Activated CD4-positive, CD25-positive, alpha-beta regulatory T cell treated with anti-CD3 and anti-CD28 coated beads, Interleukin-2, amount 50 U/mL, for 24 hours (primary cell): ENCODE measurements around the gene DELE1.

Experiments
- ATAC-seq, 2 donors: fragments of 150-1000 bp; cut with Tn5 transposase; one replicate each; pipeline ENCODE4 v1.10.0; 2021; ENCODE audit warnings: mild to moderate bottlenecking in 1 of 2, moderate library complexity in 1 of 2

Gene DELE1

GRCh38 chr5:141923448-141924313 lies at the start of gene DELE1:
Gene DELE1 (plus strand): TSS chr5:141923871. CDS start chr5:141923942, 71 bp downstream.
- ATAC-seq = peak; percentile 96

- no peak for ATAC-seq
These were observed 49.8 kb upstream of the DELE1 start for GRCh38 chr5:141873933-141874261.

GRCh38 chr5:141874262-141874964 lies 49.3 kb upstream of the DELE1 start:
- ATAC-seq = no peak

GRCh38 chr5:141875022-141875740 lies 48.5 kb upstream of the DELE1 start:
- ATAC-seq = no peak

GRCh38 chr5:141875795-141876627 lies 47.7 kb upstream of the DELE1 start:
- ATAC-seq = no peak

GRCh38 chr5:141876628-141877355 lies 46.9 kb upstream of the DELE1 start:
- no peak for ATAC-seq

GRCh38 chr5:141877356-141878185 lies 46.1 kb upstream of the DELE1 start:
- ATAC-seq = no peak

GRCh38 chr5:141878186-141878710 lies 45.4 kb upstream of the DELE1 start, which contains the start of gene PCDH1:
Gene PCDH1 (minus strand): TSS chr5:141878410. CDS start chr5:141878262, 148 bp downstream.
- ATAC-seq = peak; percentile 11 to 14

GRCh38 chr5:141878711-141879425 lies 44.8 kb upstream of the DELE1 start:
- peak; percentile 91 to 92 for ATAC-seq

GRCh38 chr5:141879426-141879759 lies 44.3 kb upstream of the DELE1 start:
- ATAC-seq = no peak

- ATAC-seq = no peak
These were observed 43.5 kb upstream of the DELE1 start for GRCh38 chr5:141879941-141880738.

- no peak for ATAC-seq
These were observed 42.5 kb upstream of the DELE1 start for GRCh38 chr5:141880961-141881801.

- ATAC-seq = no peak
These were observed 41.8 kb upstream of the DELE1 start for GRCh38 chr5:141881886-141882285.

GRCh38 chr5:141882594-141883183 lies 41.0 kb upstream of the DELE1 start:
- ATAC-seq = no peak

GRCh38 chr5:141883184-141883891 lies 40.3 kb upstream of the DELE1 start:
- ATAC-seq = no peak

- ATAC-seq = no peak
These were observed 39.8 kb upstream of the DELE1 start for GRCh38 chr5:141883892-141884318.
